Muscle of arm (tissue), 12 donors: ENCODE measurements around the gene MAN1C1. TPM values are rescaled to one million over a fixed set of nuclear protein-coding genes. Genes with fewer than 3 reads are reported as not detected.

ENCODE experiments used
- DNase-seq: peaks from one replicate; pipeline ENCODE4 v3.0.0-alpha.2; 2013
- polyA plus RNA-seq, 12 donors: library from polyadenylated mRNA; unstranded; fragments of 120-200 nt; gene quantifications; one replicate each; pipeline ENCODE4 v1.2.1, GENCODE V29; 2013; ENCODE audit not compliant: insufficient read length in 12 of 12

The MAN1C1 gene
- polyA plus RNA-seq, 12 donors = 9.3 to 16.2 (median 11.6) TPM; not detected in 1

GRCh38 chr1:25673962-25674806, 57.6 kb downstream of the MAN1C1 start:
- no peak for DNase-seq

GRCh38 chr1:25674807-25675084, 58.2 kb downstream of the MAN1C1 start:
- no peak for DNase-seq

GRCh38 chr1:25675729-25676476, 59.3 kb downstream of the MAN1C1 start:
- DNase-seq = no peak

- peak; percentile 37 for DNase-seq
Measured at GRCh38 chr1:25676488-25676887, 59.9 kb downstream of the MAN1C1 start.

GRCh38 chr1:25677193-25677773, 60.7 kb downstream of the MAN1C1 start:
- DNase-seq = no peak

- no peak for DNase-seq
Measured at GRCh38 chr1:25679171-25679570, 62.6 kb downstream of the MAN1C1 start.

- no peak for DNase-seq
Measured at GRCh38 chr1:25680701-25681100, 64.1 kb downstream of the MAN1C1 start.

- no peak for DNase-seq
Measured at GRCh38 chr1:25682059-25682601, 65.5 kb downstream of the MAN1C1 start.

- no peak for DNase-seq
Measured at GRCh38 chr1:25683177-25683576, 66.6 kb downstream of the MAN1C1 start.

- DNase-seq = no peak
Measured at GRCh38 chr1:25683731-25684130, 67.1 kb downstream of the MAN1C1 start.

GRCh38 chr1:25684216-25684965, 67.8 kb downstream of the MAN1C1 start:
- DNase-seq = no peak

GRCh38 chr1:25685211-25685750, 68.7 kb downstream of the MAN1C1 start:
- no peak for DNase-seq

- DNase-seq = no peak
Measured at GRCh38 chr1:25685938-25686665, 69.5 kb downstream of the MAN1C1 start.

GRCh38 chr1:25687221-25688017, 70.8 kb downstream of the MAN1C1 start:
- no peak for DNase-seq

- no peak for DNase-seq
Measured at GRCh38 chr1:25688390-25689119, 72.0 kb downstream of the MAN1C1 start.

- DNase-seq = no peak
Measured at GRCh38 chr1:25689686-25690381, 73.2 kb downstream of the MAN1C1 start.

GRCh38 chr1:25690396-25690956, 73.9 kb downstream of the MAN1C1 start:
- DNase-seq = no peak

GRCh38 chr1:25691211-25691610, 74.6 kb downstream of the MAN1C1 start:
- DNase-seq = no peak
